HUES64 (cell line): Measurements from ENCODE around the gene DNM1.
A peak's percentile ranks its signal among the peaks of the same experiment; 100 is the strongest.
"Not testable (repeated sequence)": the region's sequence is repeated elsewhere in the genome, so short reads cannot be mapped to it uniquely, and the experiment has no call there.

Experiments
- H3K27ac ChIP-seq: 2 replicates; pipeline ENCODE4 v1.7.0; 2013; ENCODE audit warnings: low read depth, low read length, inconsistent platforms
- H3K27me3 ChIP-seq: 2 replicates; pipeline ENCODE4 v1.6.1; 2013; ENCODE audit warnings: mild to moderate bottlenecking, low read length; ENCODE audit not compliant: insufficient read depth
- H3K36me3 ChIP-seq: 2 replicates; pipeline ENCODE4 v1.6.1; 2013; ENCODE audit warnings: mild to moderate bottlenecking, low read length; ENCODE audit not compliant: insufficient read depth
- H3K4me1 ChIP-seq: 2 replicates; pipeline ENCODE4 v1.6.1; 2013; ENCODE audit warnings: mild to moderate bottlenecking, low read length, moderate library complexity; ENCODE audit not compliant: insufficient read depth
- H3K4me3 ChIP-seq: 2 replicates; pipeline ENCODE4 v1.5.1; 2013; ENCODE audit warnings: mild to moderate bottlenecking, low read length, moderate library complexity
- H3K9ac ChIP-seq: 2 replicates; pipeline ENCODE4 v1.6.1; 2013; ENCODE audit warnings: mild to moderate bottlenecking, low read depth, low read length
- H3K9me3 ChIP-seq: 2 replicates; pipeline ENCODE4 v1.6.1; 2013; ENCODE audit warnings: low read depth, low read length; ENCODE audit not compliant: insufficient read depth
- WGBS: fragments of 150-250, 120-280 bp; methylation state at CpG from one replicate; pipeline ENCODE4 v1.1.7; 2013; ENCODE audit warnings: missing lambda C conversion rate; 5-methylcytosine and 5-hydroxymethylcytosine counted together

Gene DNM1

GRCh38 chr9:128218518-128219389, 15.6 kb downstream of the DNM1 start:
- H3K27ac ChIP-seq = no peak overlapping the region

GRCh38 chr9:128219831-128220230, 16.7 kb downstream of the DNM1 start:
- H3K27me3 ChIP-seq = no peaks in the 10 kb centered on the region
- no peak overlapping the region for H3K9ac ChIP-seq
- H3K36me3 ChIP-seq = peaks cover 44% of the 10 kb centered on the region
- H3K27ac ChIP-seq = no peak overlapping the region
- no peak overlapping the region for H3K4me3 ChIP-seq
- H3K4me1 ChIP-seq = 0 out of 2 replicates have a peak, but pooled peaks cover 3% of the 10 kb centered on the region
- 93% methylated on average over 9 of the region's 9 CpGs for WGBS
- no peaks in the 10 kb centered on the region for H3K9me3 ChIP-seq

More at GRCh38 chr9:128218518-128219389, 15.6 kb downstream of the DNM1 start:
- peaks cover 40% of the 10 kb centered on the region for H3K36me3 ChIP-seq
- peak overlapping the region; percentile 44 for H3K4me3 ChIP-seq
- H3K9me3 ChIP-seq = no peaks in the 10 kb centered on the region
- peak overlapping the region; percentile 15; the same call in 1 of the 2 replicates for H3K9ac ChIP-seq
- H3K4me1 ChIP-seq = 0 out of 2 replicates have a peak, but pooled peaks cover 3% of the 10 kb centered on the region
- WGBS = 29% methylated on average over 47 of the region's 47 CpGs
- H3K27me3 ChIP-seq = no peaks in the 10 kb centered on the region

- no peak overlapping the region for H3K27ac ChIP-seq
- WGBS = 92% methylated on average over 10 of the region's 10 CpGs
- 0 out of 2 replicates have a peak, but pooled peaks cover 3% of the 10 kb centered on the region for H3K4me1 ChIP-seq
- no peak overlapping the region for H3K9ac ChIP-seq
- no peaks in the 10 kb centered on the region for H3K9me3 ChIP-seq
- no peak overlapping the region for H3K4me3 ChIP-seq
- peaks cover 52% of the 10 kb centered on the region for H3K36me3 ChIP-seq
- H3K27me3 ChIP-seq = no peaks in the 10 kb centered on the region
Observed at GRCh38 chr9:128222026-128222425, 18.8 kb downstream of the DNM1 start.

- Histone ChIP-seq H3K27ac (no peak overlapping the region), H3K4me3 (no peak overlapping the region), H3K9me3 (no peaks in the 10 kb centered on the region), H3K9ac (no peak overlapping the region), H3K27me3 (no peaks in the 10 kb centered on the region), H3K4me1 (0 out of 2 replicates have a peak, but pooled peaks cover 2% of the 10 kb centered on the region), H3K36me3 (peaks cover 55% of the 10 kb centered on the region)
- 95% methylated on average over 13 of the region's 13 CpGs for WGBS
Observed at GRCh38 chr9:128222880-128223670, 19.9 kb downstream of the DNM1 start.

- 94% methylated on average over 7 of the region's 7 CpGs for WGBS
- Histone ChIP-seq H3K9ac (no peak overlapping the region), H3K9me3 (no peaks in the 10 kb centered on the region), H3K27me3 (no peaks in the 10 kb centered on the region), H3K27ac (no peak overlapping the region), H3K4me3 (no peak overlapping the region), H3K36me3 (peaks cover 46% of the 10 kb centered on the region), H3K4me1 (no peaks in the 10 kb centered on the region)
Observed at GRCh38 chr9:128224877-128225276, 21.7 kb downstream of the DNM1 start.

- Histone ChIP-seq H3K9me3 (no peaks in the 10 kb centered on the region), H3K9ac (no peak overlapping the region), H3K27me3 (no peaks in the 10 kb centered on the region), H3K36me3 (peaks cover 39% of the 10 kb centered on the region), H3K4me1 (no peaks in the 10 kb centered on the region), H3K4me3 (no peak overlapping the region), H3K27ac (no peak overlapping the region)
- WGBS = 94% methylated on average over 19 of the region's 19 CpGs
Observed at GRCh38 chr9:128225770-128226411, 22.7 kb downstream of the DNM1 start.

- H3K4me3 ChIP-seq = no peak overlapping the region
- no peaks in the 10 kb centered on the region for H3K27me3 ChIP-seq
- H3K36me3 ChIP-seq = peaks cover 36% of the 10 kb centered on the region
- H3K9ac ChIP-seq = no peak overlapping the region
- no peaks in the 10 kb centered on the region for H3K9me3 ChIP-seq
- no peak overlapping the region for H3K27ac ChIP-seq
- H3K4me1 ChIP-seq = no peaks in the 10 kb centered on the region
- 92% methylated on average over 5 of the region's 5 CpGs for WGBS
Observed at GRCh38 chr9:128226412-128226801, 23.2 kb downstream of the DNM1 start.

- H3K36me3 ChIP-seq = peaks cover 11% of the 10 kb centered on the region
- WGBS = 97% methylated on average over 7 of the region's 7 CpGs
- not testable (repeated sequence) for H3K4me3 ChIP-seq, H3K9me3 ChIP-seq, H3K4me1 ChIP-seq, H3K27ac ChIP-seq, H3K9ac ChIP-seq, H3K27me3 ChIP-seq
Observed at GRCh38 chr9:128230897-128231296, 27.7 kb downstream of the DNM1 start.

GRCh38 chr9:128231638-128232527, 28.7 kb downstream of the DNM1 start:
- Histone ChIP-seq H3K27me3 (no peaks in the 10 kb centered on the region), H3K4me3 (no peak overlapping the region), H3K36me3 (peaks cover 11% of the 10 kb centered on the region; the same call in 1 of the 2 replicates), H3K4me1 (no peaks in the 10 kb centered on the region), H3K27ac (no peak overlapping the region), H3K9me3 (no peaks in the 10 kb centered on the region), H3K9ac (no peak overlapping the region)
- WGBS = 85% methylated on average over 16 of the region's 16 CpGs
